Amniotic epithelial cell (primary cell): Measurements from ENCODE around the gene CCDC160.
"Not testable (repeated sequence)": the region's sequence is repeated elsewhere in the genome, so short reads cannot be mapped to it uniquely, and the experiment has no call there.

Experiments used
- DNase-seq: peaks from one replicate; pipeline ENCODE4 v3.0.0-alpha.2; 2010; ENCODE audit warnings: low read depth

The CCDC160 gene

DNA sequence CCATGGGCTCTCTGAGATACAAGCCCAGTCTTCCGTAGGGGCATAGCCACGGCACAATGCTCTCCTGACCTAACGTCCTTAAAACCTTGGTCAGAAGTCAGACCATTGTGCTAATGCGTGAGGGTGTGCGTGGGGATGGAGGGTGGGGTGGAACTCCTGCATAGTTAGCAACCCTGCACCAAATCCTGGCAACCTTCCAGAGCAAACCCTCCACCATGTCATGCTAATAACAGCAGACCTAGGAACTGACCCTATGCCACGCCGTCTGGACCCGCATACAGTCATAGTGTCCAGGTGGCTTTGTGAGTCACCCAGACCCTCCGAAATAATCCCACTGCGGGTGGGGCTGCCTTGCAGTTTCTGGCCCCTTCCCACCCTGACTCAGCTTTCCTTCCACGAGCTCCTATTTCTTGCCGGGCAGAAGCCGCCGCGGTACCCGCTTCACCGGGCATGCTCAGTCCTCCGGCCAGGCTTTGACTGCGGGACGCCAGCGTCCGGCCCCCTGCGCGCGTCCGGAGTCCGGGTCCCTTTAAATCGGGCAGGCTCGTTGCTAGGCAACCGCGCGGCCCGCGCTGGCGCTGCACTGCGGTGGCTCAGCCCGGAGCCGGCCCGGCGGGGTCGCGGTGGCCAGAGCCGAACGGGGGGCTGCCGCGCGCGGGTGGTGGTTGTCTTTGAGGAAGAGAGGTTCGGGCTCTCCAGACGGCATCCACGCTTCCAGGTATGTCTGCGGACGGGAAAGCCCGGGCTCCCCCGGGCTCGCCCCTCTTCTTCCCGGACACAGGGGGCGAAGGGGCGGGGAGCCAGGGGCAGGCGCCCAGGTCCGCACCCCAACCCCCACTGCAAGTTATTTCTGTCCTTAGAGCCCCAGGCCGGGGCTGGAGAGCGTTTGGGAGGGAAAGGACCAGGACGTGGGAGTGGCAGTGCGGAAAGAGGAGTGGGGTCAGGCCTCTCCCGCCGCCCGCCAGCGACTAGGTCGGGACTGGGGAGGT, at the start of gene CCDC160:
CCDC160 (plus strand) TSS at position 557 of the 989 bp plus-strand sequence. CDS start 7,619 bp downstream, outside the sequence.
- no peak for DNase-seq

DNA sequence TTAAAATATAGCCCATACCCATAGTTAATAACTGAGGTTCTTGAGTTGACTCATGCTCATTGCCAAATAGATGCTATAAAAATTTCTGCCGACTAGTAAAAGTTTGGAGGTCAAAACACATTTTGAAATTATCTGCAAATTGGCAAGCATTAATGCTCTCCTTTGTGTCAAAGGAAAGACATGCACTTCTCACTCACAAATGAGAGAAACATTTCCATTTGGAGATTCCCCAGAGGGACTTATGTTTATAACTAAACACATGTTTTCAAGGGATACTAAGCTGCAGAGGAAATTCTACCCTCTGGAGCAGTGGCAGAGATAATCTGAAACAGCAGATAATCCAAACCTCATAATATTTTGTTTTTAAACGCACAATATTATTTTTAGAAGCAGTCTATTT, 45.7 kb upstream of the CCDC160 start:
- DNase-seq: no peak

DNA sequence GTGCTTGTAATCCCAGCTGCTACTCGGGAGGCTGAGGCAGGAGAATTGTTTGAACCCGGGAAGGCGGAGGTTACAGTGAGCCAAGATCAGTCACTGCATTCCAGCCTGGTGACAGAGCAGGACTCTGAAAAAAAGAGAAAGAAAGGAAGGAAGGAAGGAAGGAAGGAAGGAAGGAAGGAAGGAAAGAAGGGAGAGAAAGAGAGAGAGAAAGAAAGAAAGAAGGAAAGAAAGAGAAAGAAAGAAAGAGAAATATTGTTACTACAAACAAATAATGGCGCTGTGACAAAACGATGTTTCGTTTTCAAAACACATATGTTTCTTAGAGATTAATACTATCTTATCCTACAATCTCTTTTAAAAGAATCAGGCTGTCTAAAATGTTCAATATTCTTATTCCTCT, 42.1 kb upstream of the CCDC160 start:
- no peak for DNase-seq

- no peak for DNase-seq
Measured at GRCh38 chrX:134202561-134202960, 34.4 kb upstream of the CCDC160 start.

DNA sequence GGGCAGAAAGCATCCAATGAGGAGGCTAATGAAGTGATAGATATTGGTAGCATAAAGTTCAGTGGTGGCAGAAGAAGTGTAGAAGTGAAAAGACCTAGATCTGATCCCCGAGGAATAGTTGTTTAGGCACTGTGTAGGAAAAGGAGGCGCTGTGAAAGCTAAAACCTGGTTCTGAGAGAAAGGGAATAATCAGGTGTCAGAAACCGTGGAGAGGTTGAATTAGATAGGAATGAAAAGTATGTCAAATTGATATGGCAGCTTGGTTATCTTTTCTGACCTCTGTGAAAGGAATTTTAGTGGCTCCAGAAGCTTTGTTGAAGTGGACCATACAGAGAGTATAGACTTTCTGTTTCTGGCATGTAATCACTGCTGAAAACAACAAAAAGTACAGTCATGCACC, 30.8 kb upstream of the CCDC160 start:
- no peak for DNase-seq

GRCh38 chrX:134210465-134210864, 26.5 kb upstream of the CCDC160 start:
- DNase-seq: no peak

DNA sequence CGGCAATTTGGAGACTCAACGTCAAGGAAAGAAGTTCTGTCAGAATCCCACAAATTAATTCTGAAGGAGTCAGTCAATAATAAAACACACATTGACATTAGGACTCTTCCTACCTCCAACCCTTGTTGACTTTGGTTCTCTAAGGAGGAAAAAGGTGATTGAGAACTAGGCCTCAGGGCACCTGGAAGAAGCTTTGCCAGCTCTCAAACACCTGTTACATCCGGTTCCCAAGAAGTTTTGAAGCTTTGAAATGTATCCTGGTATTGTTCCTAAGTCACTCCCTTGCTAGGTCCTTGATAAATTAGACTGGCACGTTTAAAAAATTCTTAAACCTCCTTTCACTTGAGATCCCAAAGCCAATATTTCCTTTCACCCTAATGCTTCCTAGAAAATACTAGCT, 1.7 kb upstream of the CCDC160 start:
- DNase-seq: no peak

- not testable (repeated sequence) for DNase-seq
Measured at GRCh38 chrX:134238144-134238543, 1.2 kb downstream of the CCDC160 start.

- DNase-seq: no peak
Measured at GRCh38 chrX:134239016-134239415, 2.0 kb downstream of the CCDC160 start.

DNA sequence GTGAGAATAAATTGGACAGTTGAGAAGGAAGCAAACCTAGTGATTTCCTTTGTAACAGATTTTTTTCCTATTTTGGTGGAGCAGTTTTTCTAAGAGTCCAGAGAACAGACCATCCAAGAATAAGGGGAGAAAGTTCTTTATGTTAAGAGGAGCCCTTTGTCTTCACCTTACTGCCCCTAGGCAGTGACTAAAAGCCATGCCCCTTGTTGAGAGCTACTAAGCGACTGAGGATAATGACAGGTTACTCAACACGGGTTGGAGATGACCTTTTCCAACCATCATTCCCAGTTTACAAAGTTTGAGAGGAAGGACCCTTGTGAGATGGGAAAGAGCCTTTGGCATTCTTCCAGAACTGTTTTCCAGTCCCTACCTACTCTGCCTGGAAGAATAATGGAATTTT, 3.2 kb downstream of the CCDC160 start:
- DNase-seq: no peak

- no peak for DNase-seq
Measured at GRCh38 chrX:134241960-134242619, 5.1 kb downstream of the CCDC160 start.

- DNase-seq: no peak
Measured at GRCh38 chrX:134244043-134244442, 7.1 kb downstream of the CCDC160 start.

DNA sequence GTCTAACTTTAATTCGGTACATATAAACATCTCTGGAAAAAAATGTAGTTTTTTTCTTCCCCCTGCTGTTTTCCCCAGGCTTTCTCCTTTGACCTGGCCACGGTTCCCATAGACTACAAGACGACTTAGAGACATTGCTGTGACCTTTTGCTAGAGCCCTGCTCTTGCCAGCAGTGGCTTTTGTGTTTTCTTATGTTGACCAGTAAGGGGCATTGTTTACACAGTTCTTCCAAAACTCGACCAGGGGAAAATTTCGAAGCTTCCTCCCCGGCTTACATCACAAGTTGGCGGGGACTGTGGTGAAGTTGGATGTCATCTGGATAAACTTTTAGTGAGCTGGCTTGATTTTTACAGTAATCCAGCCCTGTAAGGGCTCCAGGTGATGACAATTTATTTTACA, 9.3 kb downstream of the CCDC160 start:
- no peak for DNase-seq

- no peak for DNase-seq
Measured at GRCh38 chrX:134247492-134247891, 10.5 kb downstream of the CCDC160 start.

DNA sequence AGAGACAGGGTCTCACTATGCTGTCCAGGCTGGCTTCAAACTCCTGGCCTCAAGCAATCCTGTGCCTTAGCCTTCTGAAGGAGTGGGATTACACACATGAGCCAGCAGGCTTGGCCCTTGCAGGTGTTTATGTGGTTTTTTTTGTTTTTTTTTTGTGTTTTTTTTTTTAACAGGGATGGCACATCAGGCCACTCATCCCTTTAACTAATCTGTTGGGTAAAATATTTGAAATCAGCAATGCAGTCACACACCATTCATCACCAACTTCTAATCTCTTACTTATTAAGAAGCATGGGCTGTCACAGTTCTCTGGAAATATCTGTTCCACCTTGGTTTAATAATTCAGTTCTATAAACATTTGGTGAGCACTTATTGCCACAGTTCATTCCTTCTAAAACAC, 12.3 kb downstream of the CCDC160 start:
- DNase-seq: no peak

DNA sequence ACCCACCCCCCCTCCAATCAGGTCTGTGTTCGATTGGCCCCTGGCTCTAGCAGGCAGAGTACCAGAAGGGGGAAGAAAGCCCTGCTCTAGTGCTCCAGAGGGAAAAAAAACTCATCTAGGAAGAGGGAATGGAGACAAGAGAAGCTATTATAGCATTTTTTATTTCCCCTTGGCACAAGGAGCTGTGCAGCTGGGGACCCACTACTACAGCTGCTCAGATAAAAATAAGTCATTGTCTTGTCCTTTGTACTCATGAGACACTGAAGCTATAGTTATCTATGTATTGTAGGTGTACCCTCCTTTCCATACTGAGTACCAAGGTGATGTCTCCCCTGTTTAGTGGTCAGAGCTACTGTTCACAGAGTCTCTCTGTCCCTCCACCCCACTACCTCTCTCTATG, 14.3 kb downstream of the CCDC160 start:
- DNase-seq: no peak

GRCh38 chrX:134254511-134254910, 17.5 kb downstream of the CCDC160 start:
- no peak for DNase-seq

- no peak for DNase-seq
Measured at GRCh38 chrX:134255555-134255954, 18.6 kb downstream of the CCDC160 start.

GRCh38 chrX:134256684-134257083, 19.7 kb downstream of the CCDC160 start:
- no peak for DNase-seq

- DNase-seq: no peak
Measured at GRCh38 chrX:134258202-134258601, 21.2 kb downstream of the CCDC160 start.

DNA sequence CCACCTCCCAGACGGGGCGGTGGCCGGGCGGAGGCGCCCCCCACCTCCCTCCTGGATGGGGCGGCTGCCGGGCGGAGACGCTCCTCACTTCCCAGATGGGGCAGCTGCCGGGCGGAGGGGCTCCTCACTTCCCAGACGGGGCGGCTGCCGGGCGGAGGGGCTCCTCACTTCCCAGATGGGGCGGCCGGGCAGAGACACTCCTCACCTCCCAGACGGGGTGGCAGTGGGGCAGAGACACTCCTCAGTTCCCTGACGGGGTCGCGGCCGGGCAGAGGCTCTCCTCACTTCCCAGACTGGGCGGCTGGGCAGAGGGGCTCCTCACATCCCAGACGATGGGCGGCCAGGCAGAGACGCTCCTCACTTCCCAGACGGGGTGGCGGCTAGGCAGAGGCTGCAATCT, 49.0 kb downstream of the CCDC160 start:
- not testable (repeated sequence) for DNase-seq

DNA sequence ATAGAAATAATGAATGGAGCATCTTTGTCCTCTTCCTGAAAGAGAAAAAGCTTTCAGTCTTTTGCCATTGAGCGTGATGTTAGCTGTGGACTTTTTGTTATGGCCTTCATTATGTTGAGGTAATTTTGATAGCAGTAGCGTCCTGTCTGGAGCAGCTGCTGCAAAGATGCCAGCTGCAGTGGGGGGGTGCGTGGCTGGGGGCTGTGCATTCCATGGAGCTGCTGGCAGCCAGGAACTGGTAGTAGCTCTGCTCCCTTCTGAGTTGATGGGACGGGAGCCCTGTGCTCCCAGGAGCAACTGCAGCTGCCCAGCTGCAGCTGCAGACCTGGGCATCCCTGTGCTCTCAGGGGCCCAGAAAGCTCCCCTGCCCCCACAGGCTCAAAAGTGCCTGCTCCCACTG, 50.4 kb downstream of the CCDC160 start:
- DNase-seq: no peak

GRCh38 chrX:134294548-134294947, 57.6 kb downstream of the CCDC160 start:
- peak; percentile 0 for DNase-seq
